Activated CD4-positive, alpha-beta T cell treated with anti-CD3 and anti-CD28 coated beads for 48 hours (primary cell): ENCODE results near the gene ALPK1.
"Not testable (repeated sequence)": the region's sequence is repeated elsewhere in the genome, so short reads cannot be mapped to it uniquely, and the experiment has no call there.

Source experiments
- DNase-seq: peaks from one replicate; pipeline ENCODE4 v3.0.0-alpha.2; 2020

Gene ALPK1

GRCh38 chr4:112381996-112382692, 85.0 kb downstream of the ALPK1 start:
- no peak for DNase-seq

GRCh38 chr4:112386071-112386470, 88.9 kb downstream of the ALPK1 start:
- DNase-seq: no peak

GRCh38 chr4:112402098-112402497, 104.9 kb downstream of the ALPK1 start:
- no peak for DNase-seq

GRCh38 chr4:112403101-112403945, 106.2 kb downstream of the ALPK1 start:
- no peak for DNase-seq

GRCh38 chr4:112410364-112410763, 113.2 kb downstream of the ALPK1 start:
- DNase-seq: no peak

- no peak for DNase-seq
Observed at GRCh38 chr4:112410804-112411203, 113.6 kb downstream of the ALPK1 start.

- no peak for DNase-seq
Observed at GRCh38 chr4:112411781-112412550, 114.8 kb downstream of the ALPK1 start.

GRCh38 chr4:112416464-112416863, 119.3 kb downstream of the ALPK1 start:
- no peak for DNase-seq

- no peak for DNase-seq
Observed at GRCh38 chr4:112418092-112418491, 120.9 kb downstream of the ALPK1 start.

- no peak for DNase-seq
Observed at GRCh38 chr4:112421911-112422310, 124.7 kb downstream of the ALPK1 start.

GRCh38 chr4:112422644-112423043, 125.5 kb downstream of the ALPK1 start:
- DNase-seq: no peak

GRCh38 chr4:112423591-112423990, 126.4 kb downstream of the ALPK1 start:
- DNase-seq: no peak

- DNase-seq: no peak
Observed at GRCh38 chr4:112425823-112426222, 128.7 kb downstream of the ALPK1 start.

- no peak for DNase-seq
Observed at GRCh38 chr4:112426416-112426815, 129.2 kb downstream of the ALPK1 start.

- no peak for DNase-seq
Observed at GRCh38 chr4:112431158-112431557, 134.0 kb downstream of the ALPK1 start.

GRCh38 chr4:112436987-112437386, 139.8 kb downstream of the ALPK1 start:
- DNase-seq: no peak

- DNase-seq: not testable (repeated sequence)
Observed at GRCh38 chr4:112442226-112442625, 145.1 kb downstream of the ALPK1 start.

GRCh38 chr4:112448306-112449132, 151.3 kb downstream of the ALPK1 start:
- no peak for DNase-seq

- DNase-seq: no peak
Observed at GRCh38 chr4:112449708-112450107, 152.5 kb downstream of the ALPK1 start.

GRCh38 chr4:112451104-112451503, 153.9 kb downstream of the ALPK1 start:
- DNase-seq: no peak

GRCh38 chr4:112451831-112452230, 154.7 kb downstream of the ALPK1 start:
- DNase-seq: no peak

- DNase-seq: no peak
Observed at GRCh38 chr4:112453321-112453720, 156.2 kb downstream of the ALPK1 start.

GRCh38 chr4:112472318-112472717, 175.1 kb downstream of the ALPK1 start:
- no peak for DNase-seq
